ENCODE measurements around the gene NRDC. TPM values are rescaled to one million over a fixed set of nuclear protein-coding genes. Genes with fewer than 3 reads are reported as not detected.

NRDC gene
- total and polyA plus RNA-seq, 10 of the 15 experiments (the other 5 are each of a cell fraction or from before 2014, with no cell fraction given) = 50.1 to 134 (median 90.4) TPM

DNA sequence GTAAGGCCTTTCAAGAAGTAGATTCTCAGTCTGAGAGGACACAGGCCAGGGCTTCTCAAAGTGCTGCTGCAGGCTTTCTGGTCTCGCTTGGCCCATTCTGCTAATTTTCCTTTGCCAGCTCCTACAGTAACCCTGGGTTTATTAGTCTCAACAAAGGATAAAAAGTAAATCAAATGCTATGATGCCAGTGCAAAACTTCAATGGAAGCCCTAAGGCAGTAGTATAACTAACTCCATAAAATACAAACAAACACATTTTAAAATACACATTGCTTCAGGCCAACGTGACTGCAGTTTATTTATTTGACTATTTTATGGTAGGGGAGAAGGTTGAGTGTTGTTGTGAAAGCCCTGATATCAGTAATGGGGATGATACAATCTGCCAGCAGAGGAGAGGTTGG, 89.6 kb downstream of the NRDC start (continued):
- no peak for TF ChIP-seq MEF2A (IDR thresholded peaks at IDR 0.05; ENCODE audit: insufficient read depth, low read depth, low read length)

DNA sequence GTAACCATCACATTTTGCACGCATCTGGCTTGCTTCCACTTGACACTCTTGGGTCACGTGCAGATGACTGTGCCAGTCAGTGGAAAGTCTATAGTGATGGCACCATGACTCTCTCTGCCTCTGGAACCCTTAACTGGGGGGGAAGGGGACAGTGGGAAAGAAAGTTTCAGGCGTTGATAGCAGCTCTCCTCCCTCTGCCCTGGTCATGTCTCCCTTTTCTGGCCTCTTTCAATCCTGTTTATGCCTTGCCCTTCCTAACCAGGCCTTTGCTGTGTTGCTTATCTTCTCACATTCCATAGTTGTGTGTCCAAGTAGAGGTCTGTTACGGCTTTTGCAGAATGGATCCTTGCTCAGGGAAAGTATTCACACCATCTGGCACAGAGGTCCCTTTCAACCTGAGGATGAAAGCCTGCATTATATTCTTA, 93.5 kb downstream of the NRDC start:
- Histone ChIP-seq H3K27me3 (replicated peaks in 1 of 2; ENCODE audit: control insufficient read depth in 2 of 2, insufficient read depth in 2 of 2, low read length in 1 of 2) (no peaks in the 10 kb centered on the region), H3K9me3 (replicated peaks; ENCODE audit: control insufficient read depth, insufficient read depth, low read length) (no peaks in the 10 kb centered on the region), H3K36me3 (ENCODE audit: control insufficient read depth in 2 of 2, insufficient read depth in 2 of 2, low read length in 1 of 2) (peaks cover 18 to 45% of the 10 kb centered on the region in 2 experiments), H3K27ac (ENCODE audit: control insufficient read depth, insufficient read depth) (no peak overlapping the region), H3K4me1 (ENCODE audit: control insufficient read depth, insufficient read depth, low read length) (no peaks in the 10 kb centered on the region), H3K9ac (ENCODE audit: control insufficient read depth, insufficient read depth, low read length) (no peak overlapping the region), H4K20me1 (ENCODE audit: control insufficient read depth, insufficient read depth) (no peaks in the 10 kb centered on the region), H2AFZ (ENCODE audit: control insufficient read depth, low read depth, low read length) (no peak overlapping the region), H3K4me2 (ENCODE audit: control insufficient read depth, insufficient read depth) (no peak overlapping the region), H3K79me2 (ENCODE audit: control insufficient read depth, insufficient read depth, low read length) (no peaks in the 10 kb centered on the region), H3K4me3 (no peak overlapping the region)
- DNase-seq (ENCODE audit: low read depth, low spot score) = no peak
- no peak for ATAC-seq
- SMC1A ChIA-PET (ENCODE audit: uncharacterized antibody, unreplicated experiment) = interaction anchor here (0.9 to 2.3 kb wide), 4 partner anchors 9 to 211 kb away, joined by 3 to 6 read pairs (median 3); no protein-coding TSS in a partner anchor
- CTCF ChIA-PET = interaction anchor here (1.2 kb wide), 1 partner anchor 16 kb away, joined by 3 read pairs; no protein-coding TSS in a partner anchor
- RAD21 ChIA-PET (ENCODE audit: unreplicated experiment) = no interaction called here
- POLR2A ChIA-PET = no interaction called here
- intact Hi-C loops (cut with micrococcal nuclease; ENCODE audit: unreplicated experiment) = no loop called here
- TF ChIP-seq NR2C2 (IDR thresholded peaks at IDR 0.05; ENCODE audit: borderline replicate concordance, control insufficient read depth, insufficient read length, low read depth) (no peak), FOS (IDR thresholded peaks at IDR 0.05; ENCODE audit: borderline replicate concordance, extremely low read depth, insufficient read length) (no peak), CBX3 (IDR thresholded peaks at IDR 0.05; ENCODE audit: borderline replicate concordance, low read depth) (no peak), POLR2AphosphoS2 (IDR thresholded peaks at IDR 0.05; ENCODE audit: low read depth, low read length) (no peak), MYC (IDR thresholded peaks at IDR 0.05; ENCODE audit: insufficient read depth, insufficient read length, insufficient replicate concordance, low read length, severe bottlenecking) (no peak), TAF1 (IDR thresholded peaks at IDR 0.05; ENCODE audit: borderline replicate concordance, low read depth, low read length) (no peak), CBX5 (IDR thresholded peaks at IDR 0.05; ENCODE audit: low read depth) (no peak), NBN (IDR thresholded peaks at IDR 0.05) (no peak), GATAD2B (conservative IDR thresholded peaks at IDR 0.05; ENCODE audit: low read depth) (no peak), NR2C1 (IDR thresholded peaks at IDR 0.05) (no peak), ESRRA (IDR thresholded peaks at IDR 0.05; ENCODE audit: low read length) (no peak)
- TF ChIP-seq, protein P1, sequence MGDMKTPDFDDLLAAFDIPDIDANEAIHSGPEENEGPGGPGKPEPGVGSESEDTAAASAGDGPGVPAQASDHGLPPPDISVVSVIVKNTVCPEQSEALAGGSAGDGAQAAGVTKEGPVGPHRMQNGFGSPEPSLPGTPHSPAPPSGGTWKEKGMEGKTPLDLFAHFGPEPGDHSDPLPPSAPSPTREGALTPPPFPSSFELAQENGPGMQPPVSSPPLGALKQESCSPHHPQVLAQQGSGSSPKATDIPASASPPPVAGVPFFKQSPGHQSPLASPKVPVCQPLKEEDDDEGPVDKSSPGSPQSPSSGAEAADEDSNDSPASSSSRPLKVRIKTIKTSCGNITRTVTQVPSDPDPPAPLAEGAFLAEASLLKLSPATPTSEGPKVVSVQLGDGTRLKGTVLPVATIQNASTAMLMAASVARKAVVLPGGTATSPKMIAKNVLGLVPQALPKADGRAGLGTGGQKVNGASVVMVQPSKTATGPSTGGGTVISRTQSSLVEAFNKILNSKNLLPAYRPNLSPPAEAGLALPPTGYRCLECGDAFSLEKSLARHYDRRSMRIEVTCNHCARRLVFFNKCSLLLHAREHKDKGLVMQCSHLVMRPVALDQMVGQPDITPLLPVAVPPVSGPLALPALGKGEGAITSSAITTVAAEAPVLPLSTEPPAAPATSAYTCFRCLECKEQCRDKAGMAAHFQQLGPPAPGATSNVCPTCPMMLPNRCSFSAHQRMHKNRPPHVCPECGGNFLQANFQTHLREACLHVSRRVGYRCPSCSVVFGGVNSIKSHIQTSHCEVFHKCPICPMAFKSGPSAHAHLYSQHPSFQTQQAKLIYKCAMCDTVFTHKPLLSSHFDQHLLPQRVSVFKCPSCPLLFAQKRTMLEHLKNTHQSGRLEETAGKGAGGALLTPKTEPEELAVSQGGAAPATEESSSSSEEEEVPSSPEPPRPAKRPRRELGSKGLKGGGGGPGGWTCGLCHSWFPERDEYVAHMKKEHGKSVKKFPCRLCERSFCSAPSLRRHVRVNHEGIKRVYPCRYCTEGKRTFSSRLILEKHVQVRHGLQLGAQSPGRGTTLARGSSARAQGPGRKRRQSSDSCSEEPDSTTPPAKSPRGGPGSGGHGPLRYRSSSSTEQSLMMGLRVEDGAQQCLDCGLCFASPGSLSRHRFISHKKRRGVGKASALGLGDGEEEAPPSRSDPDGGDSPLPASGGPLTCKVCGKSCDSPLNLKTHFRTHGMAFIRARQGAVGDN (IDR thresholded peaks at IDR 0.05) = no peak
- WGBS (ENCODE audit: insufficient coverage, insufficient replicate concordance, low lambda C conversion rate, missing lambda C conversion rate) = 59% methylated on average over 4 of the region's 4 CpGs
- no peak for FAIRE-seq
- BruUV-seq (replicated peaks) = no TSS peak
- in situ Hi-C loops (cut with MboI) = no loop called here

Data from GM12878 (cell line).